SW 1271 (cell line): ENCODE measurements around the gene ARNT2.

ENCODE experiments used
- DNase-seq, 2 experiments: peaks; one replicate each; lab custom pipeline; 2025; lab: John Stamatoyannopoulos, UW

ARNT2 gene

GRCh38 chr15:80577552-80578205, 173.5 kb downstream of the ARNT2 start:
- DNase-seq: no peak

GRCh38 chr15:80578206-80578595, 174.0 kb downstream of the ARNT2 start:
- no peak for DNase-seq

GRCh38 chr15:80578871-80579270, 174.7 kb downstream of the ARNT2 start:
- DNase-seq: no peak

- DNase-seq: no peak
Observed at GRCh38 chr15:80579611-80580010, 175.4 kb downstream of the ARNT2 start.

- no peak for DNase-seq
Observed at GRCh38 chr15:80580106-80580505, 175.9 kb downstream of the ARNT2 start.

GRCh38 chr15:80580536-80581260, 176.5 kb downstream of the ARNT2 start:
- no peak for DNase-seq

GRCh38 chr15:80581976-80582375, 177.8 kb downstream of the ARNT2 start:
- DNase-seq: no peak

- DNase-seq: no peak
Observed at GRCh38 chr15:80582816-80583423, 178.7 kb downstream of the ARNT2 start.

GRCh38 chr15:80584561-80584964, 180.4 kb downstream of the ARNT2 start:
- DNase-seq: no peak

GRCh38 chr15:80584973-80585525, 180.9 kb downstream of the ARNT2 start:
- no peak for DNase-seq

GRCh38 chr15:80585544-80586018, 181.4 kb downstream of the ARNT2 start:
- no peak for DNase-seq

GRCh38 chr15:80586161-80586560, 182.0 kb downstream of the ARNT2 start:
- DNase-seq: no peak

- no peak for DNase-seq
Observed at GRCh38 chr15:80587007-80587406, 182.8 kb downstream of the ARNT2 start.

GRCh38 chr15:80587816-80588456, 183.8 kb downstream of the ARNT2 start:
- no peak for DNase-seq

GRCh38 chr15:80588801-80589200, 184.6 kb downstream of the ARNT2 start:
- peak; percentile 72 for DNase-seq

GRCh38 chr15:80590761-80591355, 186.7 kb downstream of the ARNT2 start:
- no peak for DNase-seq

- DNase-seq: no peak
Observed at GRCh38 chr15:80591471-80591870, 187.3 kb downstream of the ARNT2 start.

GRCh38 chr15:80591938-80592825, 188.0 kb downstream of the ARNT2 start:
- DNase-seq: no peak

- DNase-seq: no peak
Observed at GRCh38 chr15:80593486-80594030, 189.4 kb downstream of the ARNT2 start.

GRCh38 chr15:80594091-80594889, 190.1 kb downstream of the ARNT2 start:
- no peak for DNase-seq
